ENCODE results near the gene P4HA2.

P4HA2 gene

GRCh38 chr5:132264546-132265335, 37.1 kb upstream of the P4HA2 start:
- DNase-seq (ENCODE audit: low read depth), result no peak

- no peak for DNase-seq (ENCODE audit: low read depth)
These were observed 36.1 kb upstream of the P4HA2 start for GRCh38 chr5:132263548-132264261.

- no peak for DNase-seq (ENCODE audit: low read depth)
These were observed 35.4 kb upstream of the P4HA2 start for GRCh38 chr5:132262882-132263547.

- DNase-seq (ENCODE audit: low read depth), result no peak
These were observed 34.5 kb upstream of the P4HA2 start for GRCh38 chr5:132261881-132262845.

GRCh38 chr5:132260714-132261551, 33.3 kb upstream of the P4HA2 start:
- no peak for DNase-seq (ENCODE audit: low read depth)

- no peak for DNase-seq (ENCODE audit: low read depth)
These were observed 32.4 kb upstream of the P4HA2 start for GRCh38 chr5:132260051-132260450.

GRCh38 chr5:132259069-132259851, 31.6 kb upstream of the P4HA2 start:
- no peak for DNase-seq (ENCODE audit: low read depth)

GRCh38 chr5:132258102-132259068, 30.7 kb upstream of the P4HA2 start:
- no peak for DNase-seq (ENCODE audit: low read depth)

GRCh38 chr5:132257131-132258101, 29.8 kb upstream of the P4HA2 start, which contains the start of gene PDLIM4:
PDLIM4 (plus strand) TSS chr5:132257696; CDS start chr5:132257735, 39 bp downstream.
- DNase-seq (ENCODE audit: low read depth), result no peak

GRCh38 chr5:132256783-132257130, 29.1 kb upstream of the P4HA2 start:
- no peak for DNase-seq (ENCODE audit: low read depth)

- DNase-seq (ENCODE audit: low read depth), result no peak
These were observed 28.6 kb upstream of the P4HA2 start for GRCh38 chr5:132256086-132256782.

- DNase-seq (ENCODE audit: low read depth), result no peak
These were observed 26.8 kb upstream of the P4HA2 start for GRCh38 chr5:132254321-132254977.

- DNase-seq (ENCODE audit: low read depth), result no peak
These were observed 26.0 kb upstream of the P4HA2 start for GRCh38 chr5:132253452-132254320.

GRCh38 chr5:132253008-132253441, 25.4 kb upstream of the P4HA2 start:
- no peak for DNase-seq (ENCODE audit: low read depth)

GRCh38 chr5:132251220-132251725, 23.6 kb upstream of the P4HA2 start:
- no peak for DNase-seq (ENCODE audit: low read depth)
